ENCODE results near the gene CCDC170. TPM values are rescaled to one million over a fixed set of nuclear protein-coding genes. Genes with fewer than 3 reads are reported as not detected.

The CCDC170 gene
- total RNA-seq, 1 donor from 2014 or later = 0.55 TPM

DNA sequence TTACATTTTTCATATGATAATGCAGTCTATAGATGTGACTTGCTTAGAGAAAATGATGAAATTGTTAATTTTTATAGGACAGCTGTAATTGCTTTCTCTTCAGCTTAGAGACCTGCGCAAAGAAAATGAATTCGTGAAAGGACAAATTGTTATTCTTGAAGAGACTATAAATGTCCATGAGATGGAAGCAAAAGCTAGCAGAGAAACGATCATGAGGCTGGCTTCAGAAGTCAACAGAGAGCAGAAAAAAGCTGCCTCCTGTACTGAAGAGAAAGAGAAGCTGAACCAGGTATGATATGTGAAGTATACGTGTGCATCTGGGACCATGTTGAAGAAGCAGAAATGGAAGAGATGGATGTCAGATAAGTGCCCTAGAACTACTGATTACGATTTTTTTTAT, 54.4 kb downstream of the CCDC170 start:
- ATAC-seq (no peak), DNase-seq (no peak)
- intact Hi-C loops (cut with DNase I) = no loop called here
- Histone ChIP-seq H3K27me3 (no peaks in the 10 kb centered on the region), H3K9me3 (no peaks in the 10 kb centered on the region), H3K27ac (no peak overlapping the region), H3K4me3 (no peak overlapping the region), H3K4me1 (no peaks in the 10 kb centered on the region), H3K36me3 (no peaks in the 10 kb centered on the region)
- no peak for TF ChIP-seq CTCF (IDR thresholded peaks at IDR 0.05)

DNA sequence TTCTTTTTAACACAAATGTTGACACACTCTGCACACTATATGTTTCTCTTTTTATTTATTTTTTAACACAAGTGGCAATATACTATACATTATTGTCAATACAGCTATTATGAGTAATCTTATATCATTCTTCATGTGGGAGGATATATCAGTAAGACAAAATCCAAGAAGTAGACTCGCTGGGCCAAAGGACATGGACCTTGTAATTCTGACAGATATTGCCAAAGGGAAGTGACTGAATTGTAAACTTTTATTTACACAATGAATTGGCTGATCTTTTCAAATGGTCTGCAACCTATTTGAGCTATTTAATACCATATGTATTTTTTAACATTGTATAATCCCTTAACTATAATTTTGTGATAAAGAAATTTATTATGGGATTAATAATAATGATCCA, 56.0 kb downstream of the CCDC170 start:
- no peaks in the 10 kb centered on the region for H3K36me3 ChIP-seq
- H3K27me3 ChIP-seq = no peaks in the 10 kb centered on the region
- intact Hi-C loops (cut with DNase I) = no loop called here
- no peak for DNase-seq
- no peak for ATAC-seq
- H3K4me3 ChIP-seq = no peak overlapping the region
- H3K9me3 ChIP-seq = no peaks in the 10 kb centered on the region
- H3K27ac ChIP-seq = no peak overlapping the region
- no peaks in the 10 kb centered on the region for H3K4me1 ChIP-seq
- TF ChIP-seq CTCF (IDR thresholded peaks at IDR 0.05) = no peak

- Histone ChIP-seq H3K36me3 (no peaks in the 10 kb centered on the region), H3K27me3 (no peaks in the 10 kb centered on the region), H3K4me3 (no peak overlapping the region), H3K9me3 (no peaks in the 10 kb centered on the region), H3K4me1 (no peaks in the 10 kb centered on the region), H3K27ac (no peak overlapping the region)
- intact Hi-C loops (cut with DNase I) = no loop called here
- DNase-seq (no peak), ATAC-seq (no peak)
- TF ChIP-seq CTCF (IDR thresholded peaks at IDR 0.05) = no peak
These were observed 56.8 kb downstream of the CCDC170 start for GRCh38 chr6:151550618-151551017.

DNA sequence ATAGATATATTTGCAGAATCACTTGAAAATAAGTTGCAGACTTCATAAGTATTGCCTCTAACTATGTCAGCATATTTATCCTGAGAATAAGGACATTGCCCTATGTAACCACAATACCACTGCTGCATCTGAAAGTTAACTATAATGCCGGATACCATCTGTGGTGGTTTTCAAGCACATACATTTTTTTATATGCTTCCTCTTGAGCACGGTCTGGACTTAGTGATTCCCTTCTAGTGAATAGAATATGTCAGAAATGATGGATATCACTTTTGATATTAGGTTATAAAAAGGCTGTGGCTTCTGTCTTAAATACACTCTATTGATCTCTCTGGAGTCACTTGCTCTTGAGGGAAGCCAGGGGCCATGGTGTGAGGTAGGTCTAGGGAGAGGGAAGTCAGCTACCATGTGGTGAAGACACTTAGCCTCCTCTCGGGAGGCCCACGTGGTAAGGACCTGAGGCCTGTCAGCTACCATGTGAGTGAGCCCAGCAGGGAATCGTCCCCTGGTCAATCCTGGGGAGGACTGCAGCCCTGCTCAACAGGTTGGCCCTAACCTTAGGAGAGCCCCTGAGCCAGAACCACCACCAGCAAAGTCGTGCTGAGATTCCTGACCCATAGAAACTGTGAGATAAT, 57.5 kb downstream of the CCDC170 start:
- no peak for DNase-seq
- H3K9me3 ChIP-seq = no peaks in the 10 kb centered on the region
- H3K4me1 ChIP-seq = no peaks in the 10 kb centered on the region
- no peaks in the 10 kb centered on the region for H3K36me3 ChIP-seq
- no peak overlapping the region for H3K4me3 ChIP-seq
- TF ChIP-seq CTCF (IDR thresholded peaks at IDR 0.05) = no peak
- no peak overlapping the region for H3K27ac ChIP-seq
- H3K27me3 ChIP-seq = no peaks in the 10 kb centered on the region
- intact Hi-C loops (cut with DNase I) = no loop called here
- ATAC-seq = no peak

GRCh38 chr6:151553416-151554165, 59.8 kb downstream of the CCDC170 start:
- Histone ChIP-seq H3K36me3 (no peaks in the 10 kb centered on the region), H3K27ac (no peak overlapping the region), H3K27me3 (no peaks in the 10 kb centered on the region), H3K4me1 (no peaks in the 10 kb centered on the region), H3K9me3 (no peaks in the 10 kb centered on the region), H3K4me3 (no peak overlapping the region)
- ATAC-seq (peak; percentile 47), DNase-seq (no peak)
- TF ChIP-seq CTCF (IDR thresholded peaks at IDR 0.05) = no peak
- intact Hi-C loops (cut with DNase I) = no loop called here
